ENCODE data around the gene TMEM129. TPM values are rescaled to one million over a fixed set of nuclear protein-coding genes. Genes with fewer than 3 reads are reported as not detected.

The TMEM129 gene
- total and polyA plus RNA-seq, 11 donors, result 28.6 to 73.3 (median 37.2) TPM

GRCh38 chr4:1761130-1761689 is 40.1 kb upstream of the TMEM129 start:
- intact Hi-C loops (cut with DNase I), result loop anchor here in 1 of 10 donors (5.0 kb wide), 1 partner anchor 41 kb away; no protein-coding TSS in a partner anchor
- Histone ChIP-seq H3K27me3 (peaks cover 0 to 20% (median 0%) of the 10 kb centered on the region in 9 donors), H3K4me3 (no peak overlapping the region), H3K9me3 (no peaks in the 10 kb centered on the region), H3K27ac (no peak overlapping the region), H3K36me3 (no peaks in the 10 kb centered on the region), H3K4me1 (peaks cover 0 to 20% (median 7%) of the 10 kb centered on the region in 12 donors)
- WGBS, 4 donors, result 64 to 74% (median 70%) methylated on average over 13 to 32 of the region's 32 CpGs
- TF ChIP-seq POLR2A (IDR thresholded peaks at IDR 0.05) (no peak), CTCF (IDR thresholded peaks at IDR 0.05) (no peak)
- no peak for DNase-seq
- no peak for ATAC-seq

DNA sequence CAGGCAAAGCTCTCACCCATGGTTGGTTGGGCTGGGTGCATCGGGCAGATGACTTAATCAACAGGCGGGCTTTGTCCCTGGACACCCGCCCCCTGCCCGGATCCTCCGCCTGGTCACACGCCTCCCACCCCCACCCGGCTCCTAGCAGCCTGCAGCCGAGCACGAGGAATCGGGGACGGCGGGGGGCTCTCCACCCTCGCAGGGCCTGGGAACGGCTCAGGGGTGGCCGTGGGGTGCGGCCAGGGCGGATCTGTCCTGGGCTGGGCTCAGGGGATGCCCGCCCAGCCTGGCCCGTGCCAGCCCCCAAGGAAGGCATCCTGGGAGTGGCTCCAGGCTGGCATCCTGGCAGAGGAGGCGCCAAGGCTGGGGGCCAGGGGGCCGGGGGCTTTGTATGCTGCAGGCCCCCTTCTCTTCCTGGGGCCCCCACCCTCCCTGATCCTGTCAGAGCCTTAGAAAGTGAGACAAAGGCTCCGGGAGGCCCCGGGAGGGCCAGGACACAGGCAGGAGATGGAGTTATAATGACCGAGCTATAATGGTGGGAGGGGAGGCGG is 39.5 kb upstream of the TMEM129 start:
- H3K36me3 ChIP-seq, result no peaks in the 10 kb centered on the region
- ATAC-seq (peak in 3 of 4 donors; percentile 4 to 16 (median 11)), DNase-seq (no peak)
- H3K4me1 ChIP-seq, result peaks cover 0 to 18% (median 7%) of the 10 kb centered on the region in 12 donors
- peak overlapping the region in 4 of 12 donors; percentile 14 to 67 (median 29) for H3K27ac ChIP-seq
- 55 to 69% (median 60%) methylated on average over 20 to 25 of the region's 25 CpGs for WGBS, 4 donors
- intact Hi-C loops (cut with DNase I), result loop anchor here in 1 of 10 donors (5.0 kb wide), 1 partner anchor 42 kb away; no protein-coding TSS in a partner anchor
- no peaks in the 10 kb centered on the region for H3K9me3 ChIP-seq
- peaks cover 0 to 18% (median 0%) of the 10 kb centered on the region in 9 donors for H3K27me3 ChIP-seq
- TF ChIP-seq CTCF (IDR thresholded peaks at IDR 0.05) (no peak), POLR2A (IDR thresholded peaks at IDR 0.05) (no peak)
- no peak overlapping the region for H3K4me3 ChIP-seq

GRCh38 chr4:1759818-1760223 is 38.7 kb upstream of the TMEM129 start:
- TF ChIP-seq POLR2A (IDR thresholded peaks at IDR 0.05), result no peak
- TF ChIP-seq CTCF (IDR thresholded peaks at IDR 0.05), result no peak
- WGBS, 4 donors, result 72 to 93% (median 85%) methylated on average over 6 to 13 of the region's 13 CpGs
- peak overlapping the region in 4 of 12 donors; percentile 14 to 67 (median 34) for H3K27ac ChIP-seq

DNA sequence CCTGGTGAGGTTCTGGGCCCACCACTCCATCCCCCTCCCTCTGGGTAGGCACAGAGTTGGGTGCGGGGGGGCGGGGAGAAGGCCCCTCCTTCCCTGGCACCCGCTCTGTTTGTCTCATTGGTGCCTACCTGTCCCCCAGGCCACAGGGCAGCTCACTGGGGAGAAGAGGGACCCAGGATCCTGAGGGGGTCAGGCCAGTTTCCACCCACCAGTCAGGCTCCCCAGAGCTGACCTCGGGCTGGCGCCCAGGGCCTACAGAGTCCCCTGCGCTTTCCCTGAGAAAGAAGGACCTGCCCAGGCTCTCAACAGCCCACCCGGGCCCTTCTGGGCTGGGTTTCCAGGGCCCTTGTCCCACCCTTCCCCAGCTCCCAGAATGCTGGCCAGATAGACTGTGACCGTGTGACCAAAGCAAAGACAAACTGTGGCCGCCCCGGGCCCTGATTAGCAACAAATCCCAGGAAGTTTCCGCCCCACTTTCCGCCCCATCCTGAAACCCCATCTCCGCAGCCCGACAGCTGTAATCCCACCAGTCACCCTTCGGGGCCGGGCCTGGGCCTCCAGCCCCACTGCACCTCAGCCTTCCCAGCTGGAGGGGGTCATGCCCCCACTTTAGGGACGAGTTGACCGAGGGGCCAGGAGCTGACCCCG is 38.2 kb upstream of the TMEM129 start:
- TF ChIP-seq CTCF (IDR thresholded peaks at IDR 0.05) (no peak), POLR2A (IDR thresholded peaks at IDR 0.05) (no peak)
- peaks cover 0 to 12% (median 0%) of the 10 kb centered on the region in 9 donors for H3K27me3 ChIP-seq
- peak in 1 of 5 donors; percentile 34 for DNase-seq

More at GRCh38 chr4:1759818-1760223, 38.7 kb upstream of the TMEM129 start:
- intact Hi-C loops (cut with DNase I), result loop anchor here in 3 of 10 donors (5.0 kb wide), 3 partner anchors 32 to 42 kb away; partner anchors contain the start of gene FGFR3 (in 1 of the 3)
- peaks cover 0 to 18% (median 7%) of the 10 kb centered on the region in 12 donors for H3K4me1 ChIP-seq
- H3K36me3 ChIP-seq, result no peaks in the 10 kb centered on the region
- H3K4me3 ChIP-seq, result no peak overlapping the region
- DNase-seq (no peak), ATAC-seq (no peak)
- no peaks in the 10 kb centered on the region for H3K9me3 ChIP-seq
- peaks cover 0 to 16% (median 0%) of the 10 kb centered on the region in 9 donors for H3K27me3 ChIP-seq

More for the DNA sequence above, 38.2 kb upstream of the TMEM129 start:
- H3K4me3 ChIP-seq, result no peak overlapping the region
- H3K9me3 ChIP-seq, result no peaks in the 10 kb centered on the region
- ATAC-seq, result peak in 1 of 4 donors; percentile 38
- H3K27ac ChIP-seq, result peak overlapping the region in 5 of 12 donors; percentile 4 to 67 (median 33)
- 75 to 90% (median 77%) methylated on average over 17 to 19 of the region's 19 CpGs for WGBS, 4 donors
- intact Hi-C loops (cut with DNase I), result loop anchor here in 2 of 10 donors (5.0 kb wide), 2 partner anchors 33 to 38 kb away; partner anchors contain the start of gene FGFR3 (in 1 of the 2)
- peaks cover 0 to 18% (median 7%) of the 10 kb centered on the region in 12 donors for H3K4me1 ChIP-seq
- no peaks in the 10 kb centered on the region for H3K36me3 ChIP-seq
